Measurements from ENCODE around the gene KCNA2.

DNA sequence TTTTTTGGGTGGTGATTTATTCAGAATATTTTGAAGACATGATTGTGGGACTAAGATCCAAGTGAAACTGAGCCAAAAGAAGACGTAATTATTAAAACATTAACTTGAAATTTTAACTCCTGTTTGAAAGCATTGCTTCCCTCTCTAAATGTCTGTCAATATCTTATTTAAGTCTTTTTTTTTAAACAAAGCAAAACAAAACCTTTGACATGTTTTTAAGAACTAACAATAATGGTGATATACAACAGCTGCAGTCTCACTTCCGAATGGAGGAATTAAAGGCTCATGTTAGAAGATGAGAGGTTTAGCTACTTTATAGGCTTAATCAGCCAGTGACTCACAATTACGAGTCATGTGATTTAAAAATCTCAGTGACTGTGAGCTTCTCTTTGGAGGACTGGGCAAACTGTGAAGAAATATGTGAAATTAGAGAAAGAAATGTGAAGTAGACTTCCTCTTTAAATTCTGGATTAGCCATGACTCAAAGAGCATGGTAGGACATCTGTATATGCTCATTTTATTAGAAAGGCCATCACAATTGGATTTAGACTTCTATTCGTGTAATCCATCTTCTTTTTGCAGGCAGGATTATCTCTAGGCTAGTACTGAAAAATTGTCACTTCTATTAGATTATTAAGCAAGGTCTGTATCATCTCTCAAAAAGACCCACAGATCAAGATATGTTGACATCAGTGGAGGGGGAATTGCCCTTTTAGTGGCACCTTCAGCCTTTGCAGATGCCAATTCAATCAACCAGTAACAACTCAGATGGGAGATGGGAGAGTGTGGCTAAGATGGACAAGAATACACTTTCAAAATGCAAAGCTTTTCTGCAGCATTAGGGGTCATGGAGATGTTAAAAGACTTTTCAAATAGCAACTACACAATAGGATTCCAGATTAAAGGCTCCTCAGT is 39.9 kb upstream of the KCNA2 start:
- TF ChIP-seq EZH2 (IDR thresholded peaks at IDR 0.05) = no peak
- no peak for TF ChIP-seq POLR2AphosphoS5 (IDR thresholded peaks at IDR 0.05; ENCODE audit: borderline replicate concordance, low read depth, low read length)
- TF ChIP-seq FOXP2 (optimal IDR thresholded peaks at IDR 0.05; ENCODE audit: control extremely low read depth, extremely low read length, insufficient read depth) = no peak
